Breast epithelium (tissue), 4 donors: Measurements from ENCODE around the gene C5AR1. TPM values are rescaled to one million over a fixed set of nuclear protein-coding genes. Genes with fewer than 3 reads are reported as not detected.
A peak's percentile ranks its signal among the peaks of the same experiment; 100 is the strongest.

Experiments
- DNase-seq, 2 donors: peaks; one replicate each; pipeline ENCODE4 v3.0.0-alpha.2; 2019; ENCODE audit warnings: low spot score in 2 of 2
- H3K27ac ChIP-seq, 2 donors: fragments of 200-600 bp; sonication (generic) in 1 of 2; one replicate each; pipeline ENCODE4 v1.5.1; 2016 to 2019; ENCODE audit warnings: mild to moderate bottlenecking in 1 of 2
- H3K27me3 ChIP-seq, 2 donors: fragments of 200-600 bp; sonication (generic) in 1 of 2; one replicate each; pipeline versions ENCODE4 v1.5.1 to v1.6.0; 2017 to 2019; ENCODE audit warnings: control low read depth in 1 of 2, mild to moderate bottlenecking in 1 of 2
- H3K36me3 ChIP-seq: fragments of 200-600 bp; one replicate; pipeline ENCODE4 v1.5.1; 2019
- H3K4me1 ChIP-seq, 2 donors: fragments of 200-600 bp; sonication (generic); one replicate each; pipeline ENCODE4 v1.5.1; 2016 to 2019; ENCODE audit warnings: control low read depth in 1 of 2
- H3K4me3 ChIP-seq, 3 donors: fragments of 200-600 bp; sonication (generic); 1 replicate in 2 of 3; 2 replicates in 1 of 3; pipeline ENCODE4 v1.5.1; 2016 to 2019; ENCODE audit warnings: mild to moderate bottlenecking in 3 of 3, moderate library complexity in 2 of 3
- H3K9me3 ChIP-seq, 2 donors: fragments of 200-600 bp; sonication (generic) in 1 of 2; one replicate each; pipeline ENCODE4 v1.5.1; 2016 to 2019; ENCODE audit warnings: control low read depth in 1 of 2
- POLR2A ChIP-seq: fragments of 450-650 bp; IDR thresholded peaks from one replicate; pipeline ENCODE4 v1.6.1; 2016; ENCODE audit warnings: antibody characterized with exemption, mild to moderate bottlenecking, moderate library complexity
- POLR2AphosphoS5 ChIP-seq, 3 donors: sonication (generic); formaldehyde crosslinking; IDR thresholded peaks; one replicate each; pipeline ENCODE4 v1.6.1; 2017; ENCODE audit warnings: antibody characterized with exemption in 3 of 3
- intact Hi-C: fragments of 100-400 bp; cut with DNase I; formaldehyde crosslinking; loops from one replicate; pipeline ENCODE4 v1.15.1; 2023; ENCODE audit warnings: low total_unique reads
- total RNA-seq, 3 donors: library from RNA; depleted of rRNA; stranded (reverse); fragments of >200 nt; gene quantifications; one replicate each; pipeline ENCODE4 v1.1.0, GENCODE V29; 2016
- TF ChIP-seq, protein P1 (sequence below), 3 donors: fragments of 450-650 bp; IDR thresholded peaks; one replicate each; pipeline ENCODE4 v1.5.1; 2016 to 2017; ENCODE audit warnings: antibody characterized with exemption in 3 of 3, mild to moderate bottlenecking in 3 of 3, moderate library complexity in 3 of 3

C5AR1 gene
- total RNA-seq, 3 donors from 2014 or later = 7.5 to 20.0 (median 10.8) TPM

DNA sequence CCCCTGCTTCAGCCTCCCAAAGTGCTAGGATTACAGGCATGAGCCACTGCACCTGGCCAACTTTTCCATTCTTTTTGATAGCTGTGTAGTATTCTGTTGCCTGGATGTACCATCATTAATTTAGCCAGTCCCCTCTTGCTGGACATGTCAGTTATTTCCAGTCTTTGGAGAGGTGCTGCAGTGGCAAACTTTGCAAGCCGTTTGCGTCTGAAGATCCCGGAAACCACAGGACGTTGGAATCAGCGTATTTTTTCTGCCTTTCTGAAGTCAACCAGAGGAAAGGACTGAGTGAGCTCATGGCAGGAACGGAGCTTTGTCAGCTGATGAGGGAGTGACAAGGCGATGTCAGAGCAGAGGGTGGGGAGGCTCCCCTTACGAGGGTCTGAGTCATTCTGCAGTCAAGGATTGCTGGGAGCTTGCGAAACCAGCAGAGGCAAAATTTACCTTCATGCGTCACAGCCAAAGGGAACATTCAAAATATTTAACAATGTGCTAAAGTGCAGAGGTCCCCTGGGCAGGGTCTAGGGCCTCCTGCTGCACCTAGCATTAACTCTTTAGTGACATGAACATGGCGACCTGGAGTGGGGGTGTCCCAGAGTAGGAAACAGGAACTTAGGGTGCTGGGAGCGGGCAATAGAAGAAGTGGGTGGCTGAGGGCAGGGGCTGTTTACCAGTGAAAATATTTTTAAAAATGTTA, 5.6 kb downstream of the C5AR1 start:
- H3K4me3 ChIP-seq = no peak overlapping the region
- intact Hi-C loops = no loop called here
- H3K9me3 ChIP-seq = no peaks in the 10 kb centered on the region
- no peaks in the 10 kb centered on the region for H3K36me3 ChIP-seq
- no peak overlapping the region for H3K27ac ChIP-seq
- peaks cover 0 to 6% of the 10 kb centered on the region in 2 donors for H3K27me3 ChIP-seq
- H3K4me1 ChIP-seq = no peaks in the 10 kb centered on the region
- DNase-seq = no peak
- TF ChIP-seq, protein P1, sequence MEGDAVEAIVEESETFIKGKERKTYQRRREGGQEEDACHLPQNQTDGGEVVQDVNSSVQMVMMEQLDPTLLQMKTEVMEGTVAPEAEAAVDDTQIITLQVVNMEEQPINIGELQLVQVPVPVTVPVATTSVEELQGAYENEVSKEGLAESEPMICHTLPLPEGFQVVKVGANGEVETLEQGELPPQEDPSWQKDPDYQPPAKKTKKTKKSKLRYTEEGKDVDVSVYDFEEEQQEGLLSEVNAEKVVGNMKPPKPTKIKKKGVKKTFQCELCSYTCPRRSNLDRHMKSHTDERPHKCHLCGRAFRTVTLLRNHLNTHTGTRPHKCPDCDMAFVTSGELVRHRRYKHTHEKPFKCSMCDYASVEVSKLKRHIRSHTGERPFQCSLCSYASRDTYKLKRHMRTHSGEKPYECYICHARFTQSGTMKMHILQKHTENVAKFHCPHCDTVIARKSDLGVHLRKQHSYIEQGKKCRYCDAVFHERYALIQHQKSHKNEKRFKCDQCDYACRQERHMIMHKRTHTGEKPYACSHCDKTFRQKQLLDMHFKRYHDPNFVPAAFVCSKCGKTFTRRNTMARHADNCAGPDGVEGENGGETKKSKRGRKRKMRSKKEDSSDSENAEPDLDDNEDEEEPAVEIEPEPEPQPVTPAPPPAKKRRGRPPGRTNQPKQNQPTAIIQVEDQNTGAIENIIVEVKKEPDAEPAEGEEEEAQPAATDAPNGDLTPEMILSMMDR (IDR thresholded peaks at IDR 0.05) = no peak
- peak in 2 of 3 donors; percentile 29 to 86 for TF ChIP-seq POLR2AphosphoS5 (IDR thresholded peaks at IDR 0.05)

DNA sequence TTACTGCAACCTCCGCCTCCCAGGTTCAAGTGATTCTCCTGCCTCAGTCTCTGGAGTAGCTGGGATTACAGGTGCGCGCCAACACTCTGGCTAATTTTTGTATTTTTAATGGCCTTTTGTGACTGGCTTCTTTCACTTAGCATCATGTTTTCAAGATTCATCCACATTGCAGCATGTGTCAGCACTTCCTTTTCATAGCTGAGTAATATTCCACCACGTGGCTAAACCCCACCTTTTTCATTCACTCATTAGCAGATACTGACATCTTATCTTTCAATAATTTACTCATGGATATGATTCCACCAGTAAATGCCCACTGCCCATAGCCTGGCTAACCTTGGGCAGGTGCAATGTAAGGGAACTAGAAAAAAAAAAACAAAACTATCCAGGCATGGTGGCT, 6.9 kb downstream of the C5AR1 start:
- Histone ChIP-seq H3K9me3 (no peaks in the 10 kb centered on the region), H3K4me3 (no peak overlapping the region), H3K27me3 (peaks cover 0 to 6% of the 10 kb centered on the region in 2 donors), H3K27ac (no peak overlapping the region), H3K36me3 (no peaks in the 10 kb centered on the region), H3K4me1 (no peaks in the 10 kb centered on the region)
- TF ChIP-seq POLR2AphosphoS5 (IDR thresholded peaks at IDR 0.05) (no peak), POLR2A (no peak)
- TF ChIP-seq, protein P1 (IDR thresholded peaks at IDR 0.05) = no peak
- no peak for DNase-seq
- intact Hi-C loops = no loop called here

DNA sequence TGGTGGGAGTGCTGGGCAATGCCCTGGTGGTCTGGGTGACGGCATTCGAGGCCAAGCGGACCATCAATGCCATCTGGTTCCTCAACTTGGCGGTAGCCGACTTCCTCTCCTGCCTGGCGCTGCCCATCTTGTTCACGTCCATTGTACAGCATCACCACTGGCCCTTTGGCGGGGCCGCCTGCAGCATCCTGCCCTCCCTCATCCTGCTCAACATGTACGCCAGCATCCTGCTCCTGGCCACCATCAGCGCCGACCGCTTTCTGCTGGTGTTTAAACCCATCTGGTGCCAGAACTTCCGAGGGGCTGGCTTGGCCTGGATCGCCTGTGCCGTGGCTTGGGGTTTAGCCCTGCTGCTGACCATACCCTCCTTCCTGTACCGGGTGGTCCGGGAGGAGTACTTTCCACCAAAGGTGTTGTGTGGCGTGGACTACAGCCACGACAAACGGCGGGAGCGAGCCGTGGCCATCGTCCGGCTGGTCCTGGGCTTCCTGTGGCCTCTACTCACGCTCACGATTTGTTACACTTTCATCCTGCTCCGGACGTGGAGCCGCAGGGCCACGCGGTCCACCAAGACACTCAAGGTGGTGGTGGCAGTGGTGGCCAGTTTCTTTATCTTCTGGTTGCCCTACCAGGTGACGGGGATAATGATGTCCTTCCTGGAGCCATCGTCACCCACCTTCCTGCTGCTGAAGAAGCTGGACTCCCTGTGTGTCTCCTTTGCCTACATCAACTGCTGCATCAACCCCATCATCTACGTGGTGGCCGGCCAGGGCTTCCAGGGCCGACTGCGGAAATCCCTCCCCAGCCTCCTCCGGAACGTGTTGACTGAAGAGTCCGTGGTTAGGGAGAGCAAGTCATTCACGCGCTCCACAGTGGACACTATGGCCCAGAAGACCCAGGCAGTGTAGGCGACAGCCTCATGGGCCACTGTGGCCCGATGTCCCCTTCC, 10.5 kb downstream of the C5AR1 start:
- H3K4me3 ChIP-seq = no peak overlapping the region
- DNase-seq = no peak
- intact Hi-C loops = no loop called here
- peaks cover 0 to 6% of the 10 kb centered on the region in 2 donors for H3K27me3 ChIP-seq
- H3K4me1 ChIP-seq = no peaks in the 10 kb centered on the region
- H3K27ac ChIP-seq = no peak overlapping the region
- H3K36me3 ChIP-seq = no peaks in the 10 kb centered on the region
- TF ChIP-seq, protein P1 (IDR thresholded peaks at IDR 0.05) = no peak
- TF ChIP-seq POLR2AphosphoS5 (IDR thresholded peaks at IDR 0.05) = no peak
- TF ChIP-seq POLR2A = no peak
- no peaks in the 10 kb centered on the region for H3K9me3 ChIP-seq

DNA sequence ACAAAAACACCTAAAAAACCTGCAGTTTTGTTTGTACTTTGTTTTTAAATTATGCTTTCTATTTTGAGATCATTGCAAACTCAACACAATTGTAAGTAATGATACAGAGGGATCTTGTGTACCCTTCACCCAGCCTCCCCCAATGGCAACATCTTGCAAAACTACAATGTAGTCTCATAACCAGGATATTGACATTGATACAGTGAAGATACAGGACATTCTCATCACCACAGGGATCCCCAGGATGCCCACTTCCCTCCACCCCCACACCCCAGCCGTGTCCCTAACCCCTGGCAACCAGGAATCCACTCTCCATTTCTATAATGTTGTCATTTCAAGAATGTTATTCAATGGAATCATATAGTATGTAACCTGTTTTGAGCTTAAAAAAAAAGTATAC, 12.0 kb downstream of the C5AR1 start:
- H3K36me3 ChIP-seq = no peaks in the 10 kb centered on the region
- H3K27me3 ChIP-seq = peaks cover 0 to 6% of the 10 kb centered on the region in 2 donors
- intact Hi-C loops = no loop called here
- TF ChIP-seq POLR2AphosphoS5 (IDR thresholded peaks at IDR 0.05) (no peak), POLR2A (no peak)
- TF ChIP-seq, protein P1 (IDR thresholded peaks at IDR 0.05) = no peak
- no peak overlapping the region for H3K4me3 ChIP-seq
- H3K9me3 ChIP-seq = no peaks in the 10 kb centered on the region
- no peaks in the 10 kb centered on the region for H3K4me1 ChIP-seq
- no peak for DNase-seq
- no peak overlapping the region for H3K27ac ChIP-seq

DNA sequence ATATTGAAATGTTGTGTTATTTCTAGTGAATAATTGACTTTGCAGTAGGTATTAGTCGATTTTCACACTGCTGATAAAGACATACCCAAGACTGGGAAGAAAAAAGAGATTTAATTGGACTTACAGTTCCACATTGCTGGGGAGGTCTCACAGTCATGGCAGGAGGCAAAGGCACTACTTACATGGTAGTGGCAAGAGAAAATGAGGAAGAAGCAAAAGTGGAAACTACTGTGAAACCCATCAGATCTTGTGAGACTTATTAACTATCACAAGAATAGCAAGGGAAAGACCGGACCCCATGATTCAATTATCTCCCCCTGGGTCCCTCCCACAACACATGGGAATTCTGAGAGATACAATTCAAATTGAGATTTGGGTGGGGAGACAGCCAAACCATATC, 12.4 kb downstream of the C5AR1 start:
- no peak for DNase-seq
- peaks cover 0 to 6% of the 10 kb centered on the region in 2 donors for H3K27me3 ChIP-seq
- TF ChIP-seq POLR2A (no peak), POLR2AphosphoS5 (IDR thresholded peaks at IDR 0.05) (no peak)
- TF ChIP-seq, protein P1 (IDR thresholded peaks at IDR 0.05) = no peak
- H3K36me3 ChIP-seq = no peaks in the 10 kb centered on the region
- no peaks in the 10 kb centered on the region for H3K9me3 ChIP-seq
- H3K27ac ChIP-seq = no peak overlapping the region
- intact Hi-C loops = no loop called here
- no peak overlapping the region for H3K4me3 ChIP-seq
- H3K4me1 ChIP-seq = no peaks in the 10 kb centered on the region
